Liver (tissue), 9 donors: Measurements from ENCODE around the gene LCP1. TPM values are rescaled to one million over a fixed set of nuclear protein-coding genes. Genes with fewer than 3 reads are reported as not detected.

ENCODE experiments used
- DNase-seq: peaks from one replicate; pipeline ENCODE4 v3.0.0-alpha.2; 2017; ENCODE audit warnings: low spot score
- H3K27ac ChIP-seq, 2 donors: one replicate each; pipeline ENCODE4 v1.7.0; 2013; ENCODE audit warnings: inconsistent platforms in 2 of 2, low read length in 2 of 2, control low read depth in 1 of 2, low read depth in 1 of 2, mild to moderate bottlenecking in 1 of 2
- H3K27me3 ChIP-seq, 4 donors: one replicate each; pipeline versions ENCODE4 v1.6.1 to v1.7.0; 2013; ENCODE audit warnings: low read length in 3 of 4, inconsistent platforms in 1 of 4, mild to moderate bottlenecking in 1 of 4, moderate library complexity in 1 of 4; ENCODE audit not compliant: control insufficient read depth in 4 of 4, insufficient read depth in 4 of 4
- H3K36me3 ChIP-seq, 4 donors: one replicate each; pipeline versions ENCODE4 v1.6.1 to v1.7.0; 2013; ENCODE audit warnings: low read length in 3 of 4, mild to moderate bottlenecking in 3 of 4, low read depth in 1 of 4, moderate library complexity in 1 of 4; ENCODE audit not compliant: control insufficient read depth in 4 of 4, insufficient read depth in 3 of 4
- H3K4me1 ChIP-seq, 4 donors: one replicate each; pipeline versions ENCODE4 v1.6.1 to v1.7.0; 2013; ENCODE audit warnings: low read length in 3 of 4, mild to moderate bottlenecking in 3 of 4, moderate library complexity in 1 of 4; ENCODE audit not compliant: control insufficient read depth in 4 of 4, insufficient read depth in 4 of 4
- H3K4me3 ChIP-seq, 3 donors: one replicate each; pipeline versions ENCODE4 v1.6.1 to v1.7.0; 2013; ENCODE audit warnings: low read length in 3 of 3, control low read depth in 1 of 3, low read depth in 1 of 3, mild to moderate bottlenecking in 1 of 3
- H3K9ac ChIP-seq, 2 donors: one replicate each; pipeline ENCODE4 v1.7.0; 2013; ENCODE audit warnings: low read length in 2 of 2, mild to moderate bottlenecking in 2 of 2, moderate library complexity in 2 of 2, control low read depth in 1 of 2, low read depth in 1 of 2
- H3K9me3 ChIP-seq, 4 donors: one replicate each; pipeline versions ENCODE4 v1.6.1 to v1.7.0; 2013; ENCODE audit warnings: low read length in 3 of 4; ENCODE audit not compliant: control insufficient read depth in 4 of 4
- ATF3 ChIP-seq: IDR thresholded peaks from 2 replicates; pipeline ENCODE4 v1.6.1; 2016; ENCODE audit warnings: antibody characterized with exemption
- CTCF ChIP-seq: fragments of 150-350 bp; IDR thresholded peaks from 2 replicates; pipeline ENCODE4 v1.5.1; 2017; ENCODE audit warnings: improper control_type of control experiment, low read depth, low read length; ENCODE audit not compliant: missing input control
- EGR1 ChIP-seq, 2 donors: IDR thresholded peaks; 2 replicates each; pipeline ENCODE4 v1.6.1; 2016 to 2018; ENCODE audit warnings: antibody characterized with exemption in 2 of 2, low read depth in 2 of 2
- FOXA1 ChIP-seq: IDR thresholded peaks from 2 replicates; pipeline ENCODE4 v1.6.1; 2016; ENCODE audit warnings: antibody characterized with exemption
- FOXA2 ChIP-seq: IDR thresholded peaks from 2 replicates; pipeline ENCODE4 v1.6.1; 2016; ENCODE audit warnings: antibody characterized with exemption
- GABPA ChIP-seq, 2 donors: IDR thresholded peaks in 1 of 2; conservative IDR thresholded peaks in 1 of 2; 2 replicates each; pipeline ENCODE4 v1.6.1; 2016; ENCODE audit warnings: antibody characterized with exemption in 2 of 2, mild to moderate bottlenecking in 1 of 2, moderate library complexity in 1 of 2
- HNF4A ChIP-seq, 2 donors: conservative IDR thresholded peaks; 2 replicates each; pipeline ENCODE4 v1.6.1; 2016; ENCODE audit warnings: antibody characterized with exemption in 2 of 2, mild to moderate bottlenecking in 2 of 2
- HNF4G ChIP-seq: IDR thresholded peaks from 2 replicates; pipeline ENCODE4 v1.6.1; 2016; ENCODE audit warnings: antibody characterized with exemption
- JUND ChIP-seq, 2 donors: IDR thresholded peaks; 2 replicates each; pipeline ENCODE4 v1.6.1; 2016; ENCODE audit warnings: antibody characterized with exemption in 2 of 2
- MAX ChIP-seq: IDR thresholded peaks from 2 replicates; pipeline ENCODE4 v1.6.1; 2016; ENCODE audit warnings: antibody characterized with exemption
- NR2F2 ChIP-seq: IDR thresholded peaks from 2 replicates; pipeline ENCODE4 v1.6.1; 2016; ENCODE audit warnings: antibody characterized with exemption
- RAD21 ChIP-seq, 2 donors: IDR thresholded peaks; 2 replicates each; pipeline ENCODE4 v1.6.1; 2016; ENCODE audit warnings: antibody characterized with exemption in 2 of 2, mild to moderate bottlenecking in 2 of 2
- REST ChIP-seq: IDR thresholded peaks from 2 replicates; pipeline ENCODE4 v1.6.1; 2016; ENCODE audit warnings: antibody characterized with exemption, mild to moderate bottlenecking
- RXRA ChIP-seq, 2 donors: IDR thresholded peaks; 2 replicates each; pipeline ENCODE4 v1.6.1; 2017 to 2018; ENCODE audit warnings: antibody characterized with exemption in 2 of 2, mild to moderate bottlenecking in 1 of 2
- SP1 ChIP-seq: IDR thresholded peaks from 2 replicates; pipeline ENCODE4 v1.6.1; 2018; ENCODE audit warnings: antibody characterized with exemption, mild to moderate bottlenecking
- TAF1 ChIP-seq: conservative IDR thresholded peaks from 2 replicates; pipeline ENCODE4 v1.6.1; 2016; ENCODE audit warnings: antibody characterized with exemption, mild to moderate bottlenecking
- YY1 ChIP-seq: IDR thresholded peaks from 2 replicates; pipeline ENCODE4 v1.6.1; 2016; ENCODE audit warnings: antibody characterized with exemption, mild to moderate bottlenecking
- ZBTB33 ChIP-seq: IDR thresholded peaks from 2 replicates; pipeline ENCODE4 v1.6.1; 2016; ENCODE audit warnings: antibody characterized with exemption
- WGBS: extraction: QIAGEN DNeasy Blood & Tissue Kit; methylation state at CpG from one replicate; pipeline ENCODE4 v1.1.7; 2013; 5-methylcytosine and 5-hydroxymethylcytosine counted together
- polyA plus RNA-seq, 2 donors: library from polyadenylated mRNA; stranded (reverse) in 1 of 2; unstranded in 1 of 2; fragments of 200-250 nt in 1 of 2; fragments of >200 nt in 1 of 2; fragmentation: Nextera tagmentation in 1 of 2; extraction: Ambion mirVana in 1 of 2; gene quantifications; one replicate each; pipeline versions ENCODE4 v1.2.1 to v1.2.3, GENCODE V29; 2013 to 2015
- total RNA-seq, 2 donors: library from RNA; depleted of rRNA; stranded (reverse); fragments of >200 nt; gene quantifications; one replicate each; pipeline ENCODE4 v1.2.3, GENCODE V29; 2014
- donor health status: healthy.
- donor health status: healthy.
- donor health status: healthy.
- donor health status: healthy.
- donor health status: healthy.

LCP1 gene
- total and polyA plus RNA-seq, 4 donors: 12.6 to 90.6 (median 36.0) TPM

- Histone ChIP-seq H3K36me3 (peaks cover 0 to 6% (median 0%) of the 10 kb centered on the region in 4 donors), H3K27ac (peak overlapping the region in 1 of 2 donors; percentile 8), H3K4me1 (peaks cover 8 to 63% (median 44%) of the 10 kb centered on the region in 4 donors), H3K4me3 (no peak overlapping the region), H3K9ac (no peak overlapping the region), H3K9me3 (no peaks in the 10 kb centered on the region), H3K27me3 (no peaks in the 10 kb centered on the region)
- TF ChIP-seq HNF4G (no peak), RXRA (IDR thresholded peaks at IDR 0.05) (no peak), YY1 (no peak), REST (no peak), RAD21 (IDR thresholded peaks at IDR 0.05) (no peak), CTCF (no peak), NR2F2 (no peak), ZBTB33 (no peak), EGR1 (IDR thresholded peaks at IDR 0.05; ENCODE audit: low read depth in 2 of 2) (no peak), JUND (IDR thresholded peaks at IDR 0.05) (no peak), GABPA (IDR thresholded peaks at IDR 0.05 in 1 of 2, conservative IDR thresholded peaks at IDR 0.05 in 1 of 2) (no peak), MAX (no peak), FOXA1 (no peak), FOXA2 (no peak), HNF4A (conservative IDR thresholded peaks at IDR 0.05) (no peak), TAF1 (no peak), SP1 (no peak), ATF3 (no peak)
- DNase-seq: no peak
- 79% methylated on average over 10 of the region's 10 CpGs for WGBS
Observed at GRCh38 chr13:46124531-46124966, 57.4 kb downstream of the LCP1 start.
